GM12875 (cell line): ENCODE measurements around the gene ADD3.

Experiments used
- H3K4me3 ChIP-seq: one replicate; pipeline ENCODE4 v1.5.1; 2011; ENCODE audit warnings: low read depth, low read length, control low read depth
- TF ChIP-seq, protein P1 (sequence below): IDR thresholded peaks from 2 replicates; pipeline ENCODE4 v1.5.1; 2011; ENCODE audit warnings: low read depth, mild to moderate bottlenecking, control low read depth, inconsistent platforms, low read length, moderate library complexity, borderline replicate concordance; ENCODE audit not compliant: insufficient read depth

Gene ADD3

DNA sequence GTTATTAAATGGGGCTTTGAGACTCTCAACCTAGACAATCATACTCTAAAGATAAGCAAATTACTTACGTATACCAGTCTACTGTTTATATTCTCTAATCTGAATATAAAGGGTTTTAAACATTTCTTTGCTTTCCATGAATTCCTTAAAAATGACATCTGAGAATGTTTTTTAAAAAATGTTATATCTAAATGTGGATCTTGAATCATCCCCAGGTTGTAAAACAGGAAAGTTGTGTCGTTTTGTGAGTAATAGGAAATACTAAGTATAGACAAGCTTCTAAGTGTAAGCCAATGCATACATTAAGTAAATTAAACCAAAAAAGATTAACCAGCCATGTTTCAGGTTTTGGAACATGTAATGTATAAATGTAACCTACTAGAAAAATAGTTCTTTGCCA, 26.8 kb downstream of the ADD3 start:
- TF ChIP-seq, protein P1, sequence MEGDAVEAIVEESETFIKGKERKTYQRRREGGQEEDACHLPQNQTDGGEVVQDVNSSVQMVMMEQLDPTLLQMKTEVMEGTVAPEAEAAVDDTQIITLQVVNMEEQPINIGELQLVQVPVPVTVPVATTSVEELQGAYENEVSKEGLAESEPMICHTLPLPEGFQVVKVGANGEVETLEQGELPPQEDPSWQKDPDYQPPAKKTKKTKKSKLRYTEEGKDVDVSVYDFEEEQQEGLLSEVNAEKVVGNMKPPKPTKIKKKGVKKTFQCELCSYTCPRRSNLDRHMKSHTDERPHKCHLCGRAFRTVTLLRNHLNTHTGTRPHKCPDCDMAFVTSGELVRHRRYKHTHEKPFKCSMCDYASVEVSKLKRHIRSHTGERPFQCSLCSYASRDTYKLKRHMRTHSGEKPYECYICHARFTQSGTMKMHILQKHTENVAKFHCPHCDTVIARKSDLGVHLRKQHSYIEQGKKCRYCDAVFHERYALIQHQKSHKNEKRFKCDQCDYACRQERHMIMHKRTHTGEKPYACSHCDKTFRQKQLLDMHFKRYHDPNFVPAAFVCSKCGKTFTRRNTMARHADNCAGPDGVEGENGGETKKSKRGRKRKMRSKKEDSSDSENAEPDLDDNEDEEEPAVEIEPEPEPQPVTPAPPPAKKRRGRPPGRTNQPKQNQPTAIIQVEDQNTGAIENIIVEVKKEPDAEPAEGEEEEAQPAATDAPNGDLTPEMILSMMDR: no peak
- H3K4me3 ChIP-seq: no peak overlapping the region

DNA sequence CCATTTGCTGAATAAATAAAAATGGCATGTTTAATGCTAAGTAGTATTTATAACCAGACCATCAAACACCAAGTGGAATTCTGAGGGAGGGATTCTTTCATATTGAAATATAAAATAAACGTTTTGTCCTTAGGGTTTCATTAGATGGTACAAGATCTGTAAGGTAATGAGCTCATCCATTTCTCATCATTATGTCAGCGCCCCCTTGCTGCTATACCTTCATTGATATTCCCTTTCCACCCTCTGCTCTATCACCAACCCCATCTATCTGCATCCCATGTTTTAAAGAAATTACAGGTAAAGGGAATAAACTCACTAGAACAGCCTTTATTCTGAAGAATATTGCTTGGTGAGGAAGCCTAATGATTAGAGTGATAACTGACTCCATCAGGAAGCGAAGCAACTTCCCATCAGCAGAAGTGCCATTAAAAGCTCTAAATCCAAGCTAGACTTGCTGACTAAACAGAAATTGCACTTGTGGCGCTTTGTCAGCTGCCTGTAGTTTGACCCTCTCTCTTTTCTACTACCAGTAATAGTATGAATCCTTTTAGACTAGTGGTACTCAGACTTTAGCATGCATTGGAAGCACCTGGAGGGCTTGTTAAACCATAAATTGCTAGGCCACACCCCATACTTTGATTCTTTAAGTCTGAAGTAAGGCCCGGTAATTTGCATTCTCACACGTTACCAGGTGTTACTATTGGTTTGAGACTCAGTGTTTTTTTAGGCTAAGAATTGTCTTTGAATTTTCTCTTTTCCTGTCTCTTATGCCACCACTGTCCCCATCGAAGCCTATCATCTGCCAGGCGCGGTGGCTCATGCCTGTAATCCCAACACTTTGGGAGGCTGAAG, 27.5 kb downstream of the ADD3 start:
- TF ChIP-seq, protein P1: no peak
- no peak overlapping the region for H3K4me3 ChIP-seq

DNA sequence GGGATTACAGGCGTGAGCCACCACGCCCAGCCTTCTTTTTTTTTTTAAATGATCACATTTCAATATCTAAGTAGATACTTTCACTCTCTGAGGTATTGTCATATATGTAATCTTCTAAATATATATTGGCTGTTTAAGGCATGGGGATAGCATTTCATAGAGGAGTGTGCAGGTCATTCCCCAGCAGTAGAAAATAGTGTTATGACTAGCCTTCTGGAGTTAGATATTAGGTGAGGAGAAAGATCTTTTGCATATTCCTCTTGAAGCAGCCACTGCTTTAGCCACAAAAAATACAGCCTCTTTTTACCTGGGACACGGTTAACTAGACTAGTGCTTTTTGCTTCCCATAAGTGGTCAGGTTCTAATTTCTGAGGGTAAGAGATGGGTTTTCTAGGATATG, 28.9 kb downstream of the ADD3 start:
- no peak overlapping the region for H3K4me3 ChIP-seq
- TF ChIP-seq, protein P1: no peak

- TF ChIP-seq, protein P1: no peak
Measured at GRCh38 chr10:110039254-110039653, 31.5 kb downstream of the ADD3 start.

GRCh38 chr10:110040108-110040507, 32.3 kb downstream of the ADD3 start:
- TF ChIP-seq, protein P1: no peak
- H3K4me3 ChIP-seq: no peak overlapping the region

More at GRCh38 chr10:110039254-110039653, 31.5 kb downstream of the ADD3 start:
- H3K4me3 ChIP-seq: no peak overlapping the region

DNA sequence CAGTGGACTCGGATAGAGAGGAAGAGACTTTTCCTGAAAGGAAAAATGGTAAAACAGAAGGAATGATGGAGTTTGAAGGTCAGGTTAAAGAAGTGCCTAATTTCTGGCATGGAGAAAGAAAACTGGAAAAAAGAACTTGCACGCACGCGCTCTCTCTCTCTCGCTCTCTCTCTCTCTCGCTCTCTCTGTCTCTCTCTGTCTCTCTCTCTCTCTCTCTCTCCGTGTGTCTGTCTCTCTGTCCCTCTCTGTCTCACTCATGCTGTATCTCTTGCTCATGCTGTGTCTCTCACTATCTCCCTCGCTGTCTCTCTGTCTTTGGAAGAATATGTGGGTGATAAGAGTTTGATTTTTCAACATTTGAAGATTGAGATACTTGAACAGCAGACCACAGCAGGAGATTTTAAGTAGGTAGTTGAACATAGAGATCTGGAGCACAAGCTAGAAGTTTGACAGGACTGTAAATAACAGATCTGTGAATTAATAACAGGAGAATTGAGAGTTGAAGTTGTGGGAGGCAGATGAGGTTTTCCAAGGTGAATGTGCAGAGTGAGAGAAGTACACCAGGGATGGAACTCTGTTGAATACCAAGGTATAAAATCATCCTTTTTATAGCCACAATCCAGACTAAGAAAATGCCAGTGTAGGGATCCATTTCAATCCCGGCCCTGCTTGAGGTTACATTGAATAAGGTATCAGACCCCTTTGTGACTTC, 33.1 kb downstream of the ADD3 start:
- TF ChIP-seq, protein P1: no peak
- H3K4me3 ChIP-seq: no peak overlapping the region
